Measurements from ENCODE around the gene BLM.

BLM gene

DNA sequence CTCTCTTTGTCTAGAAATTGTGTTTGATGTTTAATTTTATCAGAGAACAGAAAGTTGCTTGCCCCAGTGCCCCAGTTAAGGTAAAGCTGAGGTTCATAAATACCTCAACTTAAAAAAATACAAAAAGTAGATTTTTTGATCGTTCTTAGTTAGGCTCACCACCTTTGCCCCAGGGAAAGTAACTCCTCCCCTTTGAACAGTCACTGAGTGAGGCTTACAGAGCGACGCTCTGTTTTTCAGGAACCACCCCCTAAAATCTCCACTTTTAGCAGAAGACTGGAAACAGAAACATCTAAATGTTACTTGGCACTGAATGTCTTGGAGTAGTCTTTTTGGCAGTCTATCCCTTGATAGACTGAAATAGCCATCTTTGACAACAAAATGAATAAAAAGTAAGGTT is 24.9 kb downstream of the BLM start:
- no peak for FAIRE-seq
- TF ChIP-seq, protein P1, sequence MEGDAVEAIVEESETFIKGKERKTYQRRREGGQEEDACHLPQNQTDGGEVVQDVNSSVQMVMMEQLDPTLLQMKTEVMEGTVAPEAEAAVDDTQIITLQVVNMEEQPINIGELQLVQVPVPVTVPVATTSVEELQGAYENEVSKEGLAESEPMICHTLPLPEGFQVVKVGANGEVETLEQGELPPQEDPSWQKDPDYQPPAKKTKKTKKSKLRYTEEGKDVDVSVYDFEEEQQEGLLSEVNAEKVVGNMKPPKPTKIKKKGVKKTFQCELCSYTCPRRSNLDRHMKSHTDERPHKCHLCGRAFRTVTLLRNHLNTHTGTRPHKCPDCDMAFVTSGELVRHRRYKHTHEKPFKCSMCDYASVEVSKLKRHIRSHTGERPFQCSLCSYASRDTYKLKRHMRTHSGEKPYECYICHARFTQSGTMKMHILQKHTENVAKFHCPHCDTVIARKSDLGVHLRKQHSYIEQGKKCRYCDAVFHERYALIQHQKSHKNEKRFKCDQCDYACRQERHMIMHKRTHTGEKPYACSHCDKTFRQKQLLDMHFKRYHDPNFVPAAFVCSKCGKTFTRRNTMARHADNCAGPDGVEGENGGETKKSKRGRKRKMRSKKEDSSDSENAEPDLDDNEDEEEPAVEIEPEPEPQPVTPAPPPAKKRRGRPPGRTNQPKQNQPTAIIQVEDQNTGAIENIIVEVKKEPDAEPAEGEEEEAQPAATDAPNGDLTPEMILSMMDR (IDR thresholded peaks at IDR 0.05; ENCODE audit: insufficient read depth, missing control alignments): no peak

DNA sequence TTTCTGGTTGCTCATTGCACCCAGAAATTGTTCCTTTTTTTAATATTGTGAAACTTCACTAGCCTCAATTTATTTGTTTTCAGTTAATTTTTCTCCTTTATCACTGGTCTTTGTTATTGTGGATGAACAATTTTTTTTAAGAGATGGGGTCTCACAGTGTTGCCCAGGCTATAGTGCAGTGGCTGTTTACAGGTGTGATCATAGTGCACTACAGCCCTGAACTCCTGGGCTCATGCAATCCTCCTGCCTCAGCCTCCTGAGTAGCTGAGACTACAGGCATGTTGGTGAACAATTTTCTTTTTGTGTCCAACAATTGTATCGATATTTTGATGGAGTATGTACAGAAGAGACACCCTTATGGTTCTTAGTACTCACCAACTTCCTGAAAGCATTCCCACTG is 26.3 kb downstream of the BLM start:
- DNase-seq (ENCODE audit: insufficient read length, low spot score): no peak
- FAIRE-seq: no peak
- TF ChIP-seq, protein P1 (IDR thresholded peaks at IDR 0.05; ENCODE audit: insufficient read depth, missing control alignments): no peak

More for the DNA sequence above, 24.9 kb downstream of the BLM start:
- DNase-seq (ENCODE audit: insufficient read length, low spot score): no peak

DNA sequence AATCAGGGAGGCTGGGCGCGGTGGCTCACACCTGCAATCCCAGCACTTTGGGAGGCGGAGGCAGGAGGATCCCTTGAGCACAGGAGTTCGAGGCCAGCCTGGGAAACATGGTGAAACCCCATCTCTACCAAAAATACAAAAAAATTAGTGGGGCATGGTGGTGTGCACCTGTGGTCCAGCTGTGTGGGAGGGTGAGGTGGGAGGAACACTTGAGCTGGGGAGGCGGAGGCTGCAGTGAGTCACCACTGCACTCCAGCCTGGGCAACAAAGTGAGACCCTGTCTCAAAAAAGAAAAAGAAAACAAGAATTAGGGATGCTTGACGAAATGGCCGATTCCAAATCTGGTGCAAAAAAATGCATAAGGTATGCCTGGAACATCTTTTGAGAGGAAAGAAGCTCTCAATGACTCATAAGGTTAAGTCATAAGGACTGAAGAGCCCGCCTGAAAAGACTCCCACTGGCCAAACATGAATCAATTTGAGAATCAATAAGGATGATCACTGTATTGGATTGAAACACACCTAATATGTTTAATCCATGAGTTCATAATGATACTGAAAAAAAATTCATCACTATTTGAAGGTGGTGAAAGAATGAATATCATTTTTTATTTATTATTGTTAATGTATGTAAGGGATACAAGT is 27.7 kb downstream of the BLM start:
- FAIRE-seq: no peak
- TF ChIP-seq, protein P1 (IDR thresholded peaks at IDR 0.05; ENCODE audit: insufficient read depth, missing control alignments): no peak
- DNase-seq (ENCODE audit: insufficient read length, low spot score): no peak

DNA sequence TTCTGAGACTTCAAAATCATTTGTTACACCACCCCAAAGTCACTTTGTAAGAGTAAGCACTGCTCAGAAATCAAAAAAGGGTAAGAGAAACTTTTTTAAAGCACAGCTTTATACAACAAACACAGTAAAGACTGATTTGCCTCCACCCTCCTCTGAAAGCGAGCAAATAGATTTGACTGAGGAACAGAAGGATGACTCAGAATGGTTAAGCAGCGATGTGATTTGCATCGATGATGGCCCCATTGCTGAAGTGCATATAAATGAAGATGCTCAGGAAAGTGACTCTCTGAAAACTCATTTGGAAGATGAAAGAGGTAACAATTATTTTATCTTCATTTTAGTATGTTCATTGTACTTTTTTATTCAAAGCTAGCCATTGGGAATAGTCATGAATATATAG is 32.6 kb downstream of the BLM start:
- no peak for DNase-seq (ENCODE audit: insufficient read length, low spot score)
- TF ChIP-seq, protein P1 (IDR thresholded peaks at IDR 0.05; ENCODE audit: insufficient read depth, missing control alignments): no peak
- FAIRE-seq: no peak

DNA sequence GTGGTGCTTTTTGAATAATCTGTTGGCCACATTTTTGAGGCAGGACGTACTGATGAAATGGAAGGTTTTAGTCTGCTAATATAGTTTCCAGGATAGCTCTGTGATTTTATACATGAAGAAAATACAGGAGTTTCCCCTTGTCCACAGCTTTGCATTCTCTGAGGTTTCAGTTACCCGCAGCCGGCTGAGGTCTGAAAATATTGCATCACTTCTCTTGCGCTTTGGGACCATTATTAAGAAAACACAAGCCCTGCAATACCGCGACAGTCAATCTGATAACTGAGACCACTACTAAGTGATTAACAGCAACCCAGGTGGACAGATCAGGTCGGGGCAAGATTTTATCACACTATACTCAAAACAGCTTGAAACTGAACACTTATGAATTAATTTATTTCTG is 33.0 kb downstream of the BLM start:
- TF ChIP-seq, protein P1 (IDR thresholded peaks at IDR 0.05; ENCODE audit: insufficient read depth, missing control alignments): no peak
- FAIRE-seq: no peak
- DNase-seq (ENCODE audit: insufficient read length, low spot score): no peak

DNA sequence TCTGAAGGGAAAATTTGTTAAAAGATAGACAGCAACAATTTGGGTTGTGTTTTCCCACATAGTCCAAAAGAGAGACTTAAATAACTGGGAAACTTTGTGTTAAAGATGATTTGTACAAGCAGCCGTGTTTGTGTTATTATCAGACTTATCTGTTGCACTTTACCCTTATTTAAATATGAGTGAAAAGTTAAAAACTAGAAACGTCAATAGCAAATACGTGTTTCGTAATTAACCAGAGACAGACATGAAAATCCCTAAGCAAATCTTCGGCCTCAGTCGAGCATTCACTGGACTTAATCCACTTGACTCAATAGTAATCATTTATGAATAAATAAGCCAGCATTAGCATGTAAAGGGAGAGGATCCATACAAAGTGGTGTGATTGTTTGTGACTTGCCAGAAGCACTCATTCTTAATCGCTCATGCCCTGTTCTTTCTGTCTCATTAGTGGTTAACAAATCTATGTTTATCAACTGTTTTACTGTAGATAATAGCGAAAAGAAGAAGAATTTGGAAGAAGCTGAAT is 34.2 kb downstream of the BLM start:
- DNase-seq (ENCODE audit: insufficient read length, low spot score): no peak
- TF ChIP-seq, protein P1 (IDR thresholded peaks at IDR 0.05; ENCODE audit: insufficient read depth, missing control alignments): no peak

DNA sequence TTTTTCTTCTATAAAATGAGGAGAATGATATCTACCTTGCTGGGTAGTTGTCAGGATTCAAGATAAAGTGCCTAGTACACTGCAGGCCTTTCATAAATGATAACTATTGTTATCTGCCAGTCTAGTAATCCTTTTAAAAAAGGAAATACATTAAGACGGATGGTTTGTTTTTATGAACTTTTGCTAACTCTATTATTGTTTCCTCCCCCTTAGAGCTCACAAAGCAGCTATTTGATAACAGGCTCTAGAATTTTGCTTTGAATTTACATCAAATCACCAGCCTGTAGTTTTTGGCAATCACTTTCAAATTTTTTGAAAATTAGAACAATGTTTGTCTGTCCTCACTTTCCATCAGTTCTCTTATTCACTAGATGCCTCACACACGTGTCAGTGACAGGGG is 39.8 kb downstream of the BLM start:
- FAIRE-seq (no peak), DNase-seq (ENCODE audit: insufficient read length, low spot score) (no peak)
- TF ChIP-seq, protein P1 (IDR thresholded peaks at IDR 0.05; ENCODE audit: insufficient read depth, missing control alignments): no peak

More for the DNA sequence above, 34.2 kb downstream of the BLM start:
- peak; percentile 94 for FAIRE-seq
